Fibroblast of the aortic adventitia (primary cell): ENCODE data around the gene MRPS5. TPM values are rescaled to one million over a fixed set of nuclear protein-coding genes. Genes with fewer than 3 reads are reported as not detected.
A peak's percentile ranks its signal among the peaks of the same experiment; 100 is the strongest.

ENCODE experiments used
- DNase-seq: peaks from one replicate; pipeline ENCODE4 v3.0.0-alpha.2; 2010; ENCODE audit warnings: low read depth
- H3K4me3 ChIP-seq: 2 replicates; pipeline ENCODE4 v1.5.1; 2011; ENCODE audit warnings: low read depth, mild to moderate bottlenecking, control low read depth, low read length, moderate library complexity
- total RNA-seq: library from RNA; depleted of rRNA; stranded (reverse); fragments of >200 nt; gene quantifications from 2 replicates; pipeline ENCODE4 v1.2.3, GENCODE V29; 2012; ENCODE audit warnings: low replicate concordance
- TF ChIP-seq, protein P1 (sequence below): IDR thresholded peaks from 2 replicates; pipeline ENCODE4 v1.5.1; 2011; ENCODE audit warnings: mild to moderate bottlenecking, low read length, control low read depth, inconsistent platforms; ENCODE audit not compliant: insufficient read depth

MRPS5 gene
- total RNA-seq, 1 donor, result 30.4 TPM

DNA sequence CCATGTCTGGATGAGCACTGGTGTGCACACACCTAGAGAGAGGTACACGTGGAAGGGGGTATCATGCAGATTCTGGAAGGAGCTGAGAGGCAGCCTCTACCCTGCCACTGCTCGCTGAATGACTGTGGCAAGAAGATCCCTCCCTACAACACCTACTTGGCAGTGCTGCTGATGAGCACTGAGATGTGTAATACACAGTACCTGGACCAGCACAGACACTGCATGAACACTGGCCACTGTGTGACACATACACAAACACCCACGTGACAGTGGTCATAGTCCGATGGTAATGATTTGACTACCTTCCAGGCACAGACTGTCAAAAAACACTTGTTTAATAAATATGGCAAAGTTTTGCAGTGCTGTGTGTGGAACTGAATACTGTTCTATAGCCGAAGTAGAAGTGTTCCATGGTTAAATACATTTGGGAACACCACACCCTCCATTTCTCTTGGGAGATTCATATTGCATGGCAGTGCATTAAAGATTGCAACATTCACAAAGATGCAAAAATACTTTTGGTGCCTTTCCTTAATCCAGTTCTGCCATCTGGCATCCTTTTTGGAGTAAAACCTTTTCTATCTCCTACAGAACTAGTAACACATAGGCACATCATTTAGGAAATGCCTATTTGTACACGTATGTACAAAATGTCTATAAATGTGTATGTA lies 29.6 kb downstream of the MRPS5 start:
- H3K4me3 ChIP-seq, result no peak overlapping the region
- no peak for DNase-seq
- TF ChIP-seq, protein P1, sequence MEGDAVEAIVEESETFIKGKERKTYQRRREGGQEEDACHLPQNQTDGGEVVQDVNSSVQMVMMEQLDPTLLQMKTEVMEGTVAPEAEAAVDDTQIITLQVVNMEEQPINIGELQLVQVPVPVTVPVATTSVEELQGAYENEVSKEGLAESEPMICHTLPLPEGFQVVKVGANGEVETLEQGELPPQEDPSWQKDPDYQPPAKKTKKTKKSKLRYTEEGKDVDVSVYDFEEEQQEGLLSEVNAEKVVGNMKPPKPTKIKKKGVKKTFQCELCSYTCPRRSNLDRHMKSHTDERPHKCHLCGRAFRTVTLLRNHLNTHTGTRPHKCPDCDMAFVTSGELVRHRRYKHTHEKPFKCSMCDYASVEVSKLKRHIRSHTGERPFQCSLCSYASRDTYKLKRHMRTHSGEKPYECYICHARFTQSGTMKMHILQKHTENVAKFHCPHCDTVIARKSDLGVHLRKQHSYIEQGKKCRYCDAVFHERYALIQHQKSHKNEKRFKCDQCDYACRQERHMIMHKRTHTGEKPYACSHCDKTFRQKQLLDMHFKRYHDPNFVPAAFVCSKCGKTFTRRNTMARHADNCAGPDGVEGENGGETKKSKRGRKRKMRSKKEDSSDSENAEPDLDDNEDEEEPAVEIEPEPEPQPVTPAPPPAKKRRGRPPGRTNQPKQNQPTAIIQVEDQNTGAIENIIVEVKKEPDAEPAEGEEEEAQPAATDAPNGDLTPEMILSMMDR, result no peak

DNA sequence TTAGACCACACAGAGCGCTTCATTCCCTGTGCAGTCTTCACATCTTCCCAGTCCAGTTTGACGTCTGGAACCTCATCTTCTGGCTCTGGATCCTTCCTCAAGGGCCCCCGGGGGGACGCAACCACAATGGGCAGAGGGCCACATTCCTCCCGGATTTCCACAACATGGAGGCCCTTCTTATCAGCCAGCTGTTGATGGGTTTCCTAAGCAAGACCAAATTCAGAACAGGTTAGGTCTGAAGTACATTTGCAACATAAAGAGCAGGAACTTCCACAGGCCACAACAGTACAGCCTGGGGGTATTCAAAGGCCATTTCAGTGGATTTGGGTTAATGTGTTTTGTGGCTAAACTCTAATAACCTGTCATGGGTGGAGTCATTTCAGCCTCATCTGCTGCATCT lies 34.2 kb downstream of the MRPS5 start:
- no peak overlapping the region for H3K4me3 ChIP-seq
- DNase-seq, result no peak
- TF ChIP-seq, protein P1, result no peak

DNA sequence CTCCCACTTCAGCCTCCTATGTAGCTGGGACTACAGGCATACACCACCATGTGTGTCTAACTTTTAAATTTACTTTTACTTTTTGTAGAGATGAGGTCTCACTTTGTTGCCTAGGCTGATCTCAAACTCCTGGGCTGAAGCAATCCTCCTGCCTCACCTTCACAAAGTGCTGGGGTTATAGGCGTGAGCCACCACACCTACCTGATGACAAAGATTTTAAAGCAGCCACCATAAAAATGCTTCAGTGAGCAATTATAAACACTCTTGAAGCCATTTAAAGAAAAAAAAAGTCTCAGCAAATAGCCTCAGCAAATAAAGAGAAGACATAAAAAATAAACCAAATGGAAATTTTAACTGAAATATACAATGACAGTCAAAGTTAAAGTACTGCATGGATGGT lies 35.6 kb downstream of the MRPS5 start:
- no peak overlapping the region for H3K4me3 ChIP-seq
- DNase-seq, result no peak
- TF ChIP-seq, protein P1, result no peak

DNA sequence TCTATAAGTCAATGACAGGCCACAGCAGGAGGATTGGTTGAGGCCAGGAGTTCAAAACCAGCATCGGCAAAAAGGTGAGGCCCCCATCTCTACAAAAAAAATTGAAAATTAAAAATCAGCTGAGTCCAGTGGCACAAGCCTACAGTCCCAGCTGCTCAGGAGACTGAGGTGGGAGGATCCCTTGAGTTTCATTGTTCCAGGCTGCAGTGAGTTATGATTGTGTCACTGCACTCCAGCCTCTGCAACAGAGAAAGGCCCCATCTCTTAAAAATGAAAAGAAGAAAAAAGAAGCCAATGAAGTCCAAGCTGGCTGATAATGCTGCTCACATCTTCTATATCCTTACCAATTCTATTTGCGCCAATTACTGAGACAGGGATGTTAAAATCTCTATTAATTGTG lies 39.1 kb downstream of the MRPS5 start:
- TF ChIP-seq, protein P1, result no peak
- H3K4me3 ChIP-seq, result no peak overlapping the region

DNA sequence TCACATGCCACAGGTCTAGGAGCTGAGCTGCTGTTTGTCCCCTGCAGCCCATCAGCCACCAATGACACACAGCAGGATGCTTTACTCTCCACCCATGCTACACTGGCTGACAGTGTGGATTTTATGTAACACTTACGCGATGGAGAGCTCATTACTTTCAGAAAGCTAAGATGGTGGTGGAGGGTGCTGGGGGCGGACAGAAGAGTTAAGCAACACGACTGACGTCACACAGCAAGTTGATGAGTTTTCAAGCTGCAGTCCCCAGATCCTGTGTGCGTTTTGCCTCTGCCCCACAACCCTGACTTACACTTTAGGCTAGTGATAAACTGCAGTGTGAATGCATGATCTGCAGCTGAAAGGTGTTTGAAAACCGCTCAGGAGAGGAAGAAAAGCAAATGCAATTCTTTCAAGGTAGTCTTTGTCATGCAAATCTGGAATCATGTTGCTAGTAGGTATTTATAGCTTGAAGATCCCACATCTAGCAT lies 42.4 kb downstream of the MRPS5 start:
- TF ChIP-seq, protein P1, result no peak
- peak; percentile 6 for DNase-seq
- H3K4me3 ChIP-seq, result no peak overlapping the region

More for the DNA sequence above, 39.1 kb downstream of the MRPS5 start:
- peak; percentile 22 for DNase-seq

DNA sequence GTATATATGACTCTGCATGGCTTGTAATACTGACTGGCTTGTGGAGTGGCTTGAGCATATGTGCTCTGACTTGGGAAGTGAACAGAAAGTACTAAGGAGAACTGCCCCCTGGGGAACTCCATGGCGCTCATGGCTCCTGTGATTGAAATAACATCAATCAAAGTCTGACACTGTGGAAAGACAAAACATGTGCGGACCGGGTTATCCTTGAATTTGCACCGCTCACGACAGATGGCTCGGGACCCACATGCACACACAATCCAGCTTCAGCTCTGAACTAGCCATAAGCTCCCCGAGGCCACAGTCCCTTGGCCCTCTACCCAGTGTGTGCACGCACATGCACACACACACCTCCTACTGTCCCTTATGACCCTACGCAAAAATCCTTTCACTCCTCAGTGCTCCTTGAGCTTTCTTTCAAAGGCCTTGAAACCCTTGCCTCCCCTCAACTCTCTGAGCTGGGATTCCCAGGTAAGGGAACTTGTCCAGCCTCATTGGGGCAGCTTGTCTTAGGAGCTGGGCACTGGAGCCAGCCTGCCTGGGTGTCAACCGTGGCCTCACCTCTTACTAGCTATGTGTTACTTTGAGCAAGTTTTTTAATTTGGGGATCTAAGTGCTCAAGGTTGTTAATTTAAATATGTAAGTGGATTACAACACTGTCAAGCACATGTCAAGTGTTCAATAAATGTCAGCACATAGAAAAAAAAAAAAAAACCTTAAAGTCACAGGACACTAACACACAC lies 43.6 kb downstream of the MRPS5 start:
- no peak for DNase-seq
- TF ChIP-seq, protein P1, result no peak
- H3K4me3 ChIP-seq, result no peak overlapping the region

DNA sequence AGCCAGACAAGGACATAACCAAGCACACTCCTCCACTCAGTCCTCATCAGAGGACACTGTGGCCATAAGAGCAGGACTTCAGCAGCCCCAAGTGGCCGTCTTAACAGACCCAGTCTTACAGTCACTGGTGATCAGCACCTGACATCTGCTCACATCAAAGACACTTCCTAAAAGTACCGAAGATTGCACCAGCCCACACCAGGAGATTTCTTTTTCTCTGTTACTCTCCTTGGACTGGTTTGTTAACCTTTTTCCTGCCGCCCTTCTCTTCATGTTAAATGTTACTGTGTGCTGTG lies 44.1 kb downstream of the MRPS5 start:
- no peak overlapping the region for H3K4me3 ChIP-seq
- DNase-seq, result no peak
- TF ChIP-seq, protein P1, result no peak
